HEK293 (cell line): Measurements from ENCODE around the gene CPNE1.

Experiments
- KLF16 ChIP-seq: fragments of 450-650 bp; formaldehyde crosslinking; IDR thresholded peaks from 2 replicates; pipeline ENCODE4 v1.5.1; 2017; ENCODE audit warnings: missing biosample characterization, missing genetic modification characterization
- MYNN ChIP-seq: fragments of 450-650 bp; formaldehyde crosslinking; IDR thresholded peaks from 2 replicates; pipeline ENCODE4 v1.5.1; 2016; ENCODE audit warnings: missing biosample characterization, missing genetic modification characterization, borderline replicate concordance
- OSR2 ChIP-seq: fragments of 450-650 bp; formaldehyde crosslinking; IDR thresholded peaks from 2 replicates; pipeline ENCODE4 v1.5.1; 2016; ENCODE audit warnings: missing biosample characterization, missing genetic modification characterization
- PATZ1 ChIP-seq: fragments of 450-650 bp; formaldehyde crosslinking; IDR thresholded peaks from 2 replicates; pipeline ENCODE4 v1.5.1; 2016; ENCODE audit warnings: missing biosample characterization, missing genetic modification characterization
- SCRT1 ChIP-seq: fragments of 450-650 bp; formaldehyde crosslinking; IDR thresholded peaks from 2 replicates; pipeline ENCODE4 v1.5.1; 2016; ENCODE audit warnings: missing biosample characterization, missing genetic modification characterization, borderline replicate concordance
- YY1 ChIP-seq: fragments of 450-650 bp; formaldehyde crosslinking; IDR thresholded peaks from 2 replicates; pipeline ENCODE4 v1.5.1; 2018; ENCODE audit warnings: missing biosample characterization, missing genetic modification characterization
- ZBTB1 ChIP-seq: fragments of 450-650 bp; formaldehyde crosslinking; IDR thresholded peaks from 2 replicates; pipeline ENCODE4 v1.5.1; 2016; ENCODE audit warnings: missing biosample characterization, missing genetic modification characterization
- ZBTB17 ChIP-seq: fragments of 450-650 bp; formaldehyde crosslinking; IDR thresholded peaks from 2 replicates; pipeline ENCODE4 v1.5.1; 2016; ENCODE audit warnings: missing biosample characterization, missing genetic modification characterization
- ZNF114 ChIP-seq: fragments of 450-650 bp; formaldehyde crosslinking; IDR thresholded peaks from 2 replicates; pipeline ENCODE4 v1.5.0; 2017; ENCODE audit warnings: missing biosample characterization, missing genetic modification characterization
- ZNF138 ChIP-seq: fragments of 450-650 bp; formaldehyde crosslinking; IDR thresholded peaks from 2 replicates; pipeline ENCODE4 v1.5.1; 2016; ENCODE audit warnings: missing biosample characterization, missing genetic modification characterization, borderline replicate concordance
- ZNF155 ChIP-seq: fragments of 450-650 bp; formaldehyde crosslinking; IDR thresholded peaks from 2 replicates; pipeline ENCODE4 v1.5.1; 2016; ENCODE audit warnings: missing biosample characterization, missing genetic modification characterization
- ZNF248 ChIP-seq: fragments of 450-650 bp; formaldehyde crosslinking; IDR thresholded peaks from 2 replicates; pipeline ENCODE4 v1.5.1; 2017; ENCODE audit warnings: missing biosample characterization, missing genetic modification characterization
- ZNF280C ChIP-seq: fragments of 450-650 bp; formaldehyde crosslinking; IDR thresholded peaks from 2 replicates; pipeline ENCODE4 v1.5.1; 2016; ENCODE audit warnings: missing biosample characterization, missing genetic modification characterization
- ZNF335 ChIP-seq: fragments of 450-650 bp; formaldehyde crosslinking; conservative IDR thresholded peaks from 2 replicates; pipeline ENCODE4 v1.5.1; 2016; ENCODE audit warnings: missing biosample characterization, missing genetic modification characterization
- ZNF341 ChIP-seq: fragments of 450-650 bp; formaldehyde crosslinking; IDR thresholded peaks from 2 replicates; pipeline ENCODE4; 2016; ENCODE audit warnings: low read depth, missing biosample characterization, missing genetic modification characterization
- ZNF366 ChIP-seq: fragments of 450-650 bp; formaldehyde crosslinking; conservative IDR thresholded peaks from 2 replicates; pipeline ENCODE4 v1.5.1; 2016; ENCODE audit warnings: missing biosample characterization, missing genetic modification characterization
- ZNF404 ChIP-seq: fragments of 450-650 bp; formaldehyde crosslinking; IDR thresholded peaks from 2 replicates; pipeline ENCODE4 v1.5.1; 2017; ENCODE audit warnings: missing biosample characterization, missing genetic modification characterization
- ZNF423 ChIP-seq: fragments of 450-650 bp; formaldehyde crosslinking; IDR thresholded peaks from 2 replicates; pipeline ENCODE4 v1.5.1; 2016; ENCODE audit warnings: missing biosample characterization, missing genetic modification characterization
- ZNF473 ChIP-seq: fragments of 450-650 bp; formaldehyde crosslinking; IDR thresholded peaks from 2 replicates; pipeline ENCODE4 v1.5.1; 2017; ENCODE audit warnings: missing biosample characterization, missing genetic modification characterization
- ZNF548 ChIP-seq: fragments of 450-650 bp; formaldehyde crosslinking; IDR thresholded peaks from 2 replicates; pipeline ENCODE4 v1.5.1; 2016; ENCODE audit warnings: missing biosample characterization, missing genetic modification characterization
- ZNF558 ChIP-seq: fragments of 450-650 bp; formaldehyde crosslinking; IDR thresholded peaks from 2 replicates; pipeline ENCODE4 v1.5.1; 2016; ENCODE audit warnings: missing biosample characterization, missing genetic modification characterization
- ZNF560 ChIP-seq: fragments of 450-650 bp; formaldehyde crosslinking; IDR thresholded peaks from 2 replicates; pipeline ENCODE4 v1.5.1; 2017; ENCODE audit warnings: missing biosample characterization, missing genetic modification characterization, borderline replicate concordance
- ZNF585B ChIP-seq: fragments of 450-650 bp; formaldehyde crosslinking; IDR thresholded peaks from 2 replicates; pipeline ENCODE4 v1.5.1; 2016; ENCODE audit warnings: missing biosample characterization, missing genetic modification characterization
- ZNF596 ChIP-seq: fragments of 450-650 bp; IDR thresholded peaks from 2 replicates; pipeline ENCODE4 v1.5.0; 2018; ENCODE audit warnings: missing biosample characterization, mild to moderate bottlenecking, missing genetic modification characterization, moderate library complexity
- ZNF701 ChIP-seq: fragments of 450-650 bp; formaldehyde crosslinking; IDR thresholded peaks from 2 replicates; pipeline ENCODE4 v1.5.1; 2016; ENCODE audit warnings: missing biosample characterization, missing genetic modification characterization
- ZNF791 ChIP-seq: fragments of 450-650 bp; formaldehyde crosslinking; IDR thresholded peaks from 2 replicates; pipeline ENCODE4 v1.5.1; 2016; ENCODE audit warnings: missing biosample characterization, missing genetic modification characterization
- ZSCAN16 ChIP-seq: fragments of 450-650 bp; formaldehyde crosslinking; IDR thresholded peaks from 2 replicates; pipeline ENCODE4 v1.5.1; 2016; ENCODE audit warnings: missing biosample characterization, missing genetic modification characterization
- TF ChIP-seq, protein P1 (sequence below): fragments of 450-650 bp; formaldehyde crosslinking; IDR thresholded peaks from 2 replicates; pipeline ENCODE4 v1.5.1; 2016; ENCODE audit warnings: missing biosample characterization, missing genetic modification characterization
- TF ChIP-seq, protein P2 (sequence below): fragments of 450-650 bp; formaldehyde crosslinking; optimal IDR thresholded peaks from 2 replicates; pipeline ENCODE3; 2016; ENCODE audit warnings: missing biosample characterization, mild to moderate bottlenecking, missing genetic modification characterization
- TF ChIP-seq, protein P3 (sequence below): fragments of 450-650 bp; formaldehyde crosslinking; IDR thresholded peaks from 2 replicates; pipeline ENCODE4 v1.5.1; 2017; ENCODE audit warnings: missing biosample characterization, missing genetic modification characterization
- TF ChIP-seq, protein P4 (sequence below): fragments of 450-650 bp; IDR thresholded peaks from 2 replicates; pipeline ENCODE4 v1.5.1; 2018; ENCODE audit warnings: missing biosample characterization, mild to moderate bottlenecking, missing genetic modification characterization

The CPNE1 gene

GRCh38 chr20:35699127-35699956 lies 34.6 kb upstream of the CPNE1 start, which contains the start of the genes NFS1 and ROMO1 (continued):
- TF ChIP-seq, protein P1, sequence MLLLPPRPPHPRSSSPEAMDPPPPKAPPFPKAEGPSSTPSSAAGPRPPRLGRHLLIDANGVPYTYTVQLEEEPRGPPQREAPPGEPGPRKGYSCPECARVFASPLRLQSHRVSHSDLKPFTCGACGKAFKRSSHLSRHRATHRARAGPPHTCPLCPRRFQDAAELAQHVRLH (tag by site-specific recombination): no peak; the same call in 1 of the 2 replicates
- TF ChIP-seq ZBTB1 (0 out of 2 replicates have a peak, but pooled peaks have one; percentile 53), ZNF473 (no peak), ZNF558 (tag by site-specific recombination) (no peak), ZNF280C (tag by site-specific recombination) (no peak), ZNF423 (tag by site-specific recombination) (no peak), KLF16 (tag by site-specific recombination) (peak; percentile 46; the same call in 1 of the 2 replicates), ZNF560 (no peak), ZNF701 (no peak), SCRT1 (tag by site-specific recombination) (no peak), ZNF138 (tag by site-specific recombination) (no peak), ZNF335 (tag by site-specific recombination) (peak; percentile 56; the same call in 1 of the 2 replicates), ZNF548 (no peak), ZNF114 (tag by site-specific recombination) (no peak), ZNF596 (no peak), ZNF791 (tag by site-specific recombination) (no peak), YY1 (tag by site-specific recombination) (peak; percentile 53; the same call in 1 of the 2 replicates), OSR2 (tag by site-specific recombination) (no peak; the same call in 1 of the 2 replicates), ZNF248 (no peak), ZNF404 (tag by site-specific recombination) (no peak), ZSCAN16 (tag by site-specific recombination) (no peak), ZNF585B (tag by site-specific recombination) (no peak), ZBTB17 (tag by site-specific recombination) (peak; percentile 75), PATZ1 (tag by site-specific recombination) (peak; percentile 80), ZNF155 (tag by site-specific recombination) (no peak), ZNF341 (tag by site-specific recombination) (peak; percentile 74), MYNN (tag by site-specific recombination) (no peak), ZNF366 (tag by site-specific recombination) (no peak; the same call in 1 of the 2 replicates)
- TF ChIP-seq, protein P2, sequence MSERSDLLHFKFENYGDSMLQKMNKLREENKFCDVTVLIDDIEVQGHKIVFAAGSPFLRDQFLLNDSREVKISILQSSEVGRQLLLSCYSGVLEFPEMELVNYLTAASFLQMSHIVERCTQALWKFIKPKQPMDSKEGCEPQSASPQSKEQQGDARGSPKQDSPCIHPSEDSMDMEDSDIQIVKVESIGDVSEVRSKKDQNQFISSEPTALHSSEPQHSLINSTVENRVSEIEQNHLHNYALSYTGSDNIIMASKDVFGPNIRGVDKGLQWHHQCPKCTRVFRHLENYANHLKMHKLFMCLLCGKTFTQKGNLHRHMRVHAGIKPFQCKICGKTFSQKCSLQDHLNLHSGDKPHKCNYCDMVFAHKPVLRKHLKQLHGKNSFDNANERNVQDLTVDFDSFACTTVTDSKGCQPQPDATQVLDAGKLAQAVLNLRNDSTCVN (tag by site-specific recombination): peak; percentile 74
- TF ChIP-seq, protein P3, sequence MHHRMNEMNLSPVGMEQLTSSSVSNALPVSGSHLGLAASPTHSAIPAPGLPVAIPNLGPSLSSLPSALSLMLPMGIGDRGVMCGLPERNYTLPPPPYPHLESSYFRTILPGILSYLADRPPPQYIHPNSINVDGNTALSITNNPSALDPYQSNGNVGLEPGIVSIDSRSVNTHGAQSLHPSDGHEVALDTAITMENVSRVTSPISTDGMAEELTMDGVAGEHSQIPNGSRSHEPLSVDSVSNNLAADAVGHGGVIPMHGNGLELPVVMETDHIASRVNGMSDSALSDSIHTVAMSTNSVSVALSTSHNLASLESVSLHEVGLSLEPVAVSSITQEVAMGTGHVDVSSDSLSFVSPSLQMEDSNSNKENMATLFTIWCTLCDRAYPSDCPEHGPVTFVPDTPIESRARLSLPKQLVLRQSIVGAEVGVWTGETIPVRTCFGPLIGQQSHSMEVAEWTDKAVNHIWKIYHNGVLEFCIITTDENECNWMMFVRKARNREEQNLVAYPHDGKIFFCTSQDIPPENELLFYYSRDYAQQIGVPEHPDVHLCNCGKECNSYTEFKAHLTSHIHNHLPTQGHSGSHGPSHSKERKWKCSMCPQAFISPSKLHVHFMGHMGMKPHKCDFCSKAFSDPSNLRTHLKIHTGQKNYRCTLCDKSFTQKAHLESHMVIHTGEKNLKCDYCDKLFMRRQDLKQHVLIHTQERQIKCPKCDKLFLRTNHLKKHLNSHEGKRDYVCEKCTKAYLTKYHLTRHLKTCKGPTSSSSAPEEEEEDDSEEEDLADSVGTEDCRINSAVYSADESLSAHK (tag by site-specific recombination): peak; percentile 38; the same call in 1 of the 2 replicates
- TF ChIP-seq, protein P4, sequence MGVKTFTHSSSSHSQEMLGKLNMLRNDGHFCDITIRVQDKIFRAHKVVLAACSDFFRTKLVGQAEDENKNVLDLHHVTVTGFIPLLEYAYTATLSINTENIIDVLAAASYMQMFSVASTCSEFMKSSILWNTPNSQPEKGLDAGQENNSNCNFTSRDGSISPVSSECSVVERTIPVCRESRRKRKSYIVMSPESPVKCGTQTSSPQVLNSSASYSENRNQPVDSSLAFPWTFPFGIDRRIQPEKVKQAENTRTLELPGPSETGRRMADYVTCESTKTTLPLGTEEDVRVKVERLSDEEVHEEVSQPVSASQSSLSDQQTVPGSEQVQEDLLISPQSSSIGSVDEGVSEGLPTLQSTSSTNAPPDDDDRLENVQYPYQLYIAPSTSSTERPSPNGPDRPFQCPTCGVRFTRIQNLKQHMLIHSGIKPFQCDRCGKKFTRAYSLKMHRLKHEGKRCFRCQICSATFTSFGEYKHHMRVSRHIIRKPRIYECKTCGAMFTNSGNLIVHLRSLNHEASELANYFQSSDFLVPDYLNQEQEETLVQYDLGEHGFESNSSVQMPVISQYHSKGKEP (tag by site-specific recombination): peak; percentile 77; the same call in 1 of the 2 replicates
